T-cell (primary cell): ENCODE measurements around the gene FHL3. TPM values are rescaled to one million over a fixed set of nuclear protein-coding genes. Genes with fewer than 3 reads are reported as not detected.

Experiments used
- ATAC-seq, 4 experiments: fragments of 200-7000 bp in 3 of 4; fragments of 150-1000 bp in 1 of 4; cut with Tn5 transposase; replicated peaks in 1 of 4; 1 replicate in 3 of 4; 2 replicates in 1 of 4; pipeline ENCODE4 v1.10.0; 2021; ENCODE audit warnings: moderate library complexity in 3 of 4, mild to moderate bottlenecking in 2 of 4, moderate number of reproducible peaks in 1 of 4
- CTCF ChIA-PET, 2 donors: fragments of 300-600 bp; sonication (Branson Sonifier 250); formaldehyde crosslinking; loops; one replicate each; lab custom pipeline; 2022; ENCODE audit warnings: antibody characterized with exemption in 2 of 2; lab: Charles Lee
- POLR2A ChIA-PET, 2 donors: fragments of 300-600 bp; sonication (Branson Sonifier 250); formaldehyde crosslinking; loops; one replicate each; lab custom pipeline; 2022; ENCODE audit warnings: antibody characterized with exemption in 2 of 2; lab: Charles Lee
- DNase-seq, 35 experiments: peaks; one replicate each; pipeline versions ENCODE4 v3.0.0 to v3.0.0-alpha.2; 2013 to 2023
- H3K27ac ChIP-seq: one replicate; pipeline ENCODE4 v1.5.1; 2013; ENCODE audit warnings: low read length
- H3K27me3 ChIP-seq, 2 experiments: replicated peaks in 1 of 2; 1 replicate in 1 of 2; 2 replicates in 1 of 2; pipeline versions ENCODE4 v1.6.1 to v1.7.0; 2013; ENCODE audit warnings: low read length in 1 of 2, mixed read lengths in 1 of 2; ENCODE audit not compliant: control insufficient read depth in 2 of 2, insufficient read depth in 2 of 2; ENCODE audit errors: extremely low read depth in 1 of 2
- H3K36me3 ChIP-seq, 2 donors: 1 replicate in 1 of 2; 2 replicates in 1 of 2; pipeline versions ENCODE4 v1.6.1 to v1.7.0; 2013; ENCODE audit warnings: low read length in 1 of 2; ENCODE audit not compliant: control insufficient read depth in 2 of 2, insufficient read depth in 1 of 2; ENCODE audit errors: extremely low read depth in 1 of 2
- H3K4me1 ChIP-seq, 2 experiments: 1 replicate in 1 of 2; 2 replicates in 1 of 2; pipeline versions ENCODE4 v1.6.1 to v1.7.0; 2013; ENCODE audit warnings: low read length in 2 of 2, mixed read lengths in 1 of 2; ENCODE audit not compliant: insufficient read depth in 2 of 2, control insufficient read depth in 1 of 2; ENCODE audit errors: extremely low read depth in 1 of 2
- H3K4me3 ChIP-seq, 2 donors: 1 replicate in 1 of 2; 2 replicates in 1 of 2; pipeline versions ENCODE4 v1.5.1 to v1.7.0; 2013; ENCODE audit warnings: mild to moderate bottlenecking in 2 of 2, low read length in 1 of 2, moderate library complexity in 1 of 2; ENCODE audit not compliant: control insufficient read depth in 1 of 2; ENCODE audit errors: extremely low read depth in 1 of 2
- H3K9me3 ChIP-seq: 2 replicates; pipeline ENCODE4 v1.7.0; 2013
- H3K27ac Mint-ChIP-seq, 2 donors: one replicate each; pipeline ENCODE4 v1.8.0; 2020 to 2021; ENCODE audit warnings: mild to moderate bottlenecking in 2 of 2, mixed read lengths in 2 of 2
- H3K27me3 Mint-ChIP-seq, 2 donors: one replicate each; pipeline ENCODE4 v1.8.0; 2021 to 2022; ENCODE audit warnings: mixed read lengths in 2 of 2
- H3K36me3 Mint-ChIP-seq: one replicate; pipeline ENCODE4 v1.8.0; 2021; ENCODE audit warnings: mixed read lengths
- H3K4me1 Mint-ChIP-seq, 3 donors: one replicate each; pipeline ENCODE4 v1.8.0; 2020 to 2022; ENCODE audit warnings: mixed read lengths in 3 of 3, mild to moderate bottlenecking in 1 of 3
- H3K4me3 Mint-ChIP-seq, 3 donors: one replicate each; pipeline ENCODE4 v1.8.0; 2020 to 2022; ENCODE audit warnings: mild to moderate bottlenecking in 3 of 3, mixed read lengths in 3 of 3, moderate library complexity in 3 of 3
- H3K9me3 Mint-ChIP-seq, 3 donors: one replicate each; pipeline ENCODE4 v1.8.0; 2020 to 2022; ENCODE audit warnings: mixed read lengths in 3 of 3
- WGBS: methylation state at CpG from one replicate; pipeline ENCODE4 v1.1.5; 2013; ENCODE audit warnings: missing lambda C conversion rate; ENCODE audit not compliant: insufficient coverage; 5-methylcytosine and 5-hydroxymethylcytosine counted together
- total RNA-seq, 35 experiments: library from RNA in 6 of 35; stranded (reverse) in 6 of 35; fragments of 120-200 nt in 1 of 35; gene quantifications; one replicate each; pipeline versions ENCODE4 v1.2.1 to v1.2.4 and lab custom pipeline; 2013 to 2026

Gene FHL3
- total RNA-seq, 5 donors from 2014 or later (not counting 1 experiment from before 2014, with no cell fraction given): 4.1 to 19.3 (median 8.1) TPM

DNA sequence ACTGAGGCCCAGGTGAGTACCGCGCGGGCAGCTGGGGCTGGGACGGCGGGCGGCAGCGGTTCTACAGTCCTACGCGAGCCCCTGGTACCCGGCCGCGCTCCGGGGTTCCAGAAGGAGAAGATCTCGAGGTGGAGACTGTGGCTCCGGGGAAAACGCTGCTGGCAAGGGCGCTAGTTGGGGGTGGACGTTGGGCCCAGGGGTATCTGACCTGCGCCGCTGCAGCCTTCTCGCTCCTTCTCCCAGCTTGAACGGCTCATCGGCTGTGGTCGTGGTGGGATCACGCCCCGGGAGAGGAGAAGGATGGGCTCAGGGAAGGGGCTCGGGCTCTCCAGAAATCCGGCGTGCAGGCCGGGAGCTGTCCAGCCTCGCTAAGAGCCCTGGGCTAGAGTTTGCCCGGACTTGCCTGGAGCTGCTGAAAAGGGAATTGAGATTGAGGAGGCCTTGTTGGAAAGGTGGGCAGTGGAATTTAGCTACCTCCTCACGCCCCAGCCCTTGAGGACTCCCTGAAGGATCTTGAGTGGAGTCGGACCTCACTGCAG lies 42.4 kb upstream of the FHL3 start:
- H3K4me1 Mint-ChIP-seq: peaks cover 13 to 21% (median 20%) of the 10 kb centered on the region in 3 donors
- ATAC-seq (no peak), DNase-seq (no peak)
- Histone ChIP-seq H3K9me3 (no peaks in the 10 kb centered on the region), H3K4me3 (peak overlapping the region in 1 of 2 donors; percentile 43), H3K27ac (no peak overlapping the region), H3K36me3 (no peaks in the 10 kb centered on the region), H3K27me3 (peaks cover 10 to 48% of the 10 kb centered on the region in 2 experiments), H3K4me1 (peaks cover 2 to 28% of the 10 kb centered on the region in 2 experiments)
- POLR2A ChIA-PET: no interaction called here
- H3K9me3 Mint-ChIP-seq: no peaks in the 10 kb centered on the region
- H3K27me3 Mint-ChIP-seq: peaks cover 16 to 23% of the 10 kb centered on the region in 2 donors
- H3K4me3 Mint-ChIP-seq: peak overlapping the region; percentile 73 to 79 (median 78)
- H3K27ac Mint-ChIP-seq: no peak overlapping the region
- WGBS: 45% methylated on average over 25 of the region's 34 CpGs
- CTCF ChIA-PET: no interaction called here
- no peaks in the 10 kb centered on the region for H3K36me3 Mint-ChIP-seq

DNA sequence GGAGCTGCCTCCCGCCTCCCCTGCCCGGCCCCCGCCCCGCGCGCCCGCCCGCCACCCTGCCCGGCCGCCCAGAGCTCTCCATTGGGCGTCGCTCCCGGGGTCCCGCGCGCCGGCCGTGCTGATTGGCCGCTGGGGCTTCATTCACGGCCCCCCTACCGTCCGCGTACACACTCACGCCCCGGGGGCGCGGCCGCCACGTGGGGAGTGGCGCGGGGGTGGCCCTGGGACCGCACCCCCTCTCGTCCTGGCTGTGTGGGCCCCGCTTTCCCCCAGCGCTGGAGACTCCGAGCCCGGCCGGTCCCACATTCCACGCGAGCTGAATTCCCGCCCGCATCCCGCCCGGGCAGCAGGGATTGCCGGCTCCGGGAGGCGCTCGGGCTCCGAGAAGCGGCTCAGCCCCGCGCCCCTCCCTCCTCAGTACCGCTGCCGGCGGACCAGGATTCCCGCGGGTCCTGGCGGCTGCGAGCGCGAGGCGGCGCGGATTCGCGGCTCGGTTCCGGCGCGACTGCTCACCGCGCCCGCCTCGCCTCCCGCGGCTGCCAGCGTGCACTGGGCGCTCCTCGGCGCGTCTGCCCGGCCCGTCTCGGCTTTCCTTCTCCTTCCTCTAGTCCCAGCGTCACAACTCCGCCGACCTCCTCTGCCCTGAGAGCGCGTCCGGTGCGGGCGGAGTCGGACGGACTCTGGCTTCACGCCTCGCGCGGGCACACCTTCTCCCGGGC lies 41.7 kb upstream of the FHL3 start:
- H3K4me1 ChIP-seq: peaks cover 2 to 26% of the 10 kb centered on the region in 2 experiments
- H3K36me3 Mint-ChIP-seq: no peaks in the 10 kb centered on the region
- H3K27ac Mint-ChIP-seq: no peak overlapping the region
- H3K9me3 ChIP-seq: no peaks in the 10 kb centered on the region
- WGBS: under 1% methylated on average over 99 of the region's 99 CpGs
- peaks cover 10 to 20% (median 18%) of the 10 kb centered on the region in 3 donors for H3K4me1 Mint-ChIP-seq
- H3K27me3 Mint-ChIP-seq: peaks cover 22 to 30% of the 10 kb centered on the region in 2 donors
- ATAC-seq (peak; percentile 86 to 89 (median 89)), DNase-seq (peak in 32 of 35 experiments; percentile 25 to 82 (median 53))
- H3K27ac ChIP-seq: no peak overlapping the region
- no peaks in the 10 kb centered on the region for H3K36me3 ChIP-seq
- H3K27me3 ChIP-seq: peaks cover 10 to 54% of the 10 kb centered on the region in 2 experiments
- peak overlapping the region; percentile 73 to 79 (median 78) for H3K4me3 Mint-ChIP-seq
- ChIA-PET CTCF (no interaction called here), POLR2A (interaction anchor here (0.6 to 0.9 kb wide), 2 partner anchors 357 to 493 kb away, joined by 3 read pairs; partner anchors contain the start of gene SNIP1 (in 1 of the 2))
- no peaks in the 10 kb centered on the region for H3K9me3 Mint-ChIP-seq
- H3K4me3 ChIP-seq: peak overlapping the region; percentile 43 to 56

DNA sequence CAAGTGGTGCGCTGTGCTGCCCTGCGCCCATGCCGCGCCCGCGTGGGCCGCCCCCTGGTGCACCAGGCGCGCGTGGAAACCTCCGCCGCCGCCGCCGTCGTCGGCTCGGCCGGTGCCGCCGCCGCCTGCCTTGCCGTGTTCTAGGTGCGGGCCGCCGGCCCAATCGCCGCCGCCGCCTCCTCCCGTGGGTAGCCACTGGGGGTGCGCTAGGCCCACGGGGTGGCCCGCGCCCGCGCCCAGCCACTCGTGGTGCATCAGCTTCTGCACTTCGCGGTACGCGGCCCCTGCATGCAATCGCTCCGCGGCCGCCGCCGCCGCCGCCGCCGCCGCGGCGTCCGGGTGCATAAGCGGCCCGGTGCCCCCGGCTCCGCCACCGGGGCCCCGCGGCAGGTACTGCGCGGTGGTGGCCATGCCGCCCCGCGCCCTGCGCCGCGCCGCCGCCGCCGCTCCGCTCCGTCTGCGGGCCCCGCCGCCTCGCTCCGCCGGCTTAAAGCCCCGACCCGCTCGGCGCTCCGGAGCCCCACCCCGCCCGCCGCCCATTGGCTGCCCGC lies 41.1 kb upstream of the FHL3 start, which contains the start of gene POU3F1:
Gene POU3F1 (minus strand): TSS at position 461 of the 551 bp plus-strand sequence. CDS start 50 bp downstream, at position 411.
- Histone ChIP-seq H3K27me3 (peaks cover 10 to 56% of the 10 kb centered on the region in 2 experiments), H3K9me3 (no peaks in the 10 kb centered on the region), H3K4me1 (peaks cover 2 to 26% of the 10 kb centered on the region in 2 experiments), H3K27ac (no peak within 1 kb of the TSS), H3K4me3 (peak within 1 kb of the TSS; percentile 43 to 56), H3K36me3 (no peaks in the 10 kb centered on the region)
- DNase-seq (peak in 9 of 35 experiments; percentile 10 to 58 (median 31)), ATAC-seq (peak; percentile 16 to 24 (median 18))
- no peaks in the 10 kb centered on the region for H3K36me3 Mint-ChIP-seq
- peaks cover 10 to 20% (median 18%) of the 10 kb centered on the region in 3 donors for H3K4me1 Mint-ChIP-seq
- ChIA-PET POLR2A (interaction anchor here in 1 of 2 donors (0.9 kb wide), 1 partner anchor 492 kb away, joined by 3 read pairs; the partner anchor contains the start of gene SNIP1), CTCF (interaction anchor here in 1 of 2 donors (0.7 kb wide), 1 partner anchor 13 kb away, joined by 3 read pairs; no protein-coding TSS in a partner anchor)
- no peak within 1 kb of the TSS for H3K27ac Mint-ChIP-seq
- peaks cover 28 to 36% of the 10 kb centered on the region in 2 donors for H3K27me3 Mint-ChIP-seq
- under 1% methylated on average over 92 of the region's 92 CpGs for WGBS
- peak within 1 kb of the TSS; percentile 73 to 79 (median 78) for H3K4me3 Mint-ChIP-seq
- H3K9me3 Mint-ChIP-seq: no peaks in the 10 kb centered on the region

DNA sequence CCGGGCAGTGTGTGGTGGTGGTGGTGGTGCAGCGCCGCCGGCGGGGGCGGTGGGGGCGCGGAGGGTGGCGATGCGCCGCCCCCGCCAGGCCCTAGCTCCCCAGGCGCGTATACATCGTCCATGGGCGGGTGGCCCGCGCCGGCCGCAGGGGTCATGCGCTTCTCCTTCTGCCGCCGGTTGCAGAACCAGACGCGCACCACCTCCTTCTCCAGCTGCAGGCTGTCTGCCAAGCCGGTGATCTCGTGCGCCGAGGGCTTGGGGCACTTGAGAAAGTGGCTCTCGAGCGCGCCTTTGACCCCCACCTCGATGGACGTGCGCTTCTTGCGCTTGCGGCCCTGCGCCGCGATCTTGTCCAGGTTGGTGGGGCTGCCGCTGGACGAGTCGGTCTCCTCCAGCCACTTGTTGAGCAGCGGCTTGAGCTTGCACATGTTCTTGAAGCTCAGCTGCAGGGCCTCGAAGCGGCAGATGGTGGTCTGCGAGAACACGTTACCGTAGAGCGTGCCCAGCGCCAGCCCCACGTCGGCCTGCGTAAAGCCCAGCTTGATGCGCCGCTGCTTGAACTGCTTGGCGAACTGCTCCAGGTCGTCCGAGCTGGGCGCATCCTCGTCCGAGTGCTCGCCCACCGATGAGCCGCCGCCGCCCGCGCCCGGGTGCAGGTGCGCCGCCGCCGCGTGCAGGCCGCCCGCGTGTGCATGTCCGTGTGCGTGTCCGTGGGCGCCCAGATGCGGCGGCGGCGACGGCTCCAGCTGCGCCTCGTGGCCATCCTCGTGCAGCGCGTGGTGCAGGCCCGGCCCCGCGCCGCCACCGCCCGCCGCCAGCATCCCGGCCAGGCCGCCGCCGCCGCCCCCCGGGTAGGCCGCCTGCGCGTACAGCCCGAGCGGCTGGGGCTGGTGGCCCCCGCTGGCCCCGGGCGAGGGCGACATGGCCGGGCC lies 40.4 kb upstream of the FHL3 start:
- peaks cover 10 to 20% (median 18%) of the 10 kb centered on the region in 3 donors for H3K4me1 Mint-ChIP-seq
- ATAC-seq: no peak
- no peak overlapping the region for H3K27ac ChIP-seq
- H3K4me3 ChIP-seq: peak overlapping the region; percentile 10 to 29
- H3K4me3 Mint-ChIP-seq: peak overlapping the region; percentile 25 to 62 (median 54)
- no peaks in the 10 kb centered on the region for H3K36me3 ChIP-seq
- peaks cover 2 to 26% of the 10 kb centered on the region in 2 experiments for H3K4me1 ChIP-seq
- no peaks in the 10 kb centered on the region for H3K9me3 Mint-ChIP-seq
- peak in 2 of 35 experiments; percentile 21 to 24 for DNase-seq
- ChIA-PET POLR2A (interaction anchor here in 1 of 2 donors (0.9 kb wide), 1 partner anchor 492 kb away, joined by 3 read pairs; the partner anchor contains the start of gene SNIP1), CTCF (interaction anchor here in 1 of 2 donors (0.7 kb wide), 1 partner anchor 12 kb away, joined by 3 read pairs; no protein-coding TSS in a partner anchor)
- no peaks in the 10 kb centered on the region for H3K9me3 ChIP-seq
- H3K27me3 ChIP-seq: peaks cover 10 to 55% of the 10 kb centered on the region in 2 experiments
- H3K27ac Mint-ChIP-seq: no peak overlapping the region
- H3K36me3 Mint-ChIP-seq: no peaks in the 10 kb centered on the region
- 5% methylated on average over 110 of the region's 115 CpGs for WGBS
- peaks cover 36 to 43% of the 10 kb centered on the region in 2 donors for H3K27me3 Mint-ChIP-seq

DNA sequence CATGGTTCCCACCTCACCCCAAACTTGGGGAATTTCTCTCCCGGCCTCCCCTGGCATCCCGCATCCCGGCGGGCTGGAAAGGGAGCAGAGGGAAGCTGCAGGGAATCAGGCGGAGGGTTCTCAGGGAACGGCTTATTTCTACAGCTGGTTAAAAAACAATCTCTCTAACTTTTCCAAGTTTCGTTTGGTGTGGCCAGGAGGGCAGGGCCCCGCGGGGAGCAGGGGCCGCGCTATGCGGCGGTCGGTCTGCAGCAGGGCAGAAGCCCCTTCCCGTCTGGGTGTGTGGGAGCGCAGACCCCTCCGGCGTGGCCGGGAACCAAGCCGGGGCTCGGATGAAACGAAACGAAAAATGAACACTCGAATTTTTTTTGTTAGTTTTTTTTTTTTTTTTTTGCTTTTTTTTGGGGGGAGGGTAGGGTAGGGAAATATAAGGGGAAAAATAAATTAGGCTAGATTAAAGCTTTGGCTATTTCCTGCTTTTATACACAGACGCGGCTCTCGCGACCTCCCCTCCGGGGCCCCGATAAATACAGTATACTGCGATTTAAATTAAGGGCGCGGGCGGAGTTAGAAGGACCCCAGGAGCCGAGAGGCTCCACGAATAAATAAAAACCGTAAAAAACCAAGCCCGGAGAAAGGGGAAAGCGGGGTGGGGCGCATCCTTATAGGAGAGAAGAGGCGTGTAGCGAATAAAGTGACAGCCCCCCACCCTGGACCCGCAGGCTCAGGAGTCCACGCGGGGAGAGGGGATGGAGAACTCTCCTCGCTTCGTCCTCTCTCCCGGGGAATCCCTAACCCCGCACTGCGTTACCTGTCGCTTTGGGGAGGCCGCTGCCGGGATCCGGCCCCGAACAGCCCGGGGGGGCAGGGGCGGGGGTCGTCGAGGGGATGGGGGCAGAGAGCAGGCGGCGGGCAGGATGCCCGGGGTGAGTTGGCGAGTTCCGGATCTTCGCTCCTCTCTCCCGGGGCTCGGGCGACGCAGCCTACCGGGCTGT lies 39.2 kb upstream of the FHL3 start:
- WGBS: 4% methylated on average over 39 of the region's 70 CpGs
- Mint-ChIP-seq H3K27ac (no peak overlapping the region), H3K4me1 (peaks cover 10 to 20% (median 18%) of the 10 kb centered on the region in 3 donors), H3K9me3 (no peaks in the 10 kb centered on the region), H3K27me3 (peaks cover 46 to 54% of the 10 kb centered on the region in 2 donors), H3K36me3 (no peaks in the 10 kb centered on the region), H3K4me3 (peak overlapping the region; percentile 59 to 81 (median 71))
- CTCF ChIA-PET: interaction anchor here (0.6 to 0.7 kb wide), 3 partner anchors 14 to 135 kb away, joined by 3 to 6 read pairs (median 3); no protein-coding TSS in a partner anchor
- peaks cover 2 to 26% of the 10 kb centered on the region in 2 experiments for H3K4me1 ChIP-seq
- POLR2A ChIA-PET: interaction anchor here in 1 of 2 donors (0.7 kb wide), 1 partner anchor 606 kb away, joined by 7 read pairs; no protein-coding TSS in a partner anchor
- DNase-seq (peak in 1 of 35 experiments; percentile 18), ATAC-seq (no peak)
- H3K27ac ChIP-seq: no peak overlapping the region
- peaks cover 10 to 62% of the 10 kb centered on the region in 2 experiments for H3K27me3 ChIP-seq
- H3K36me3 ChIP-seq: no peaks in the 10 kb centered on the region
- no peaks in the 10 kb centered on the region for H3K9me3 ChIP-seq
- peak overlapping the region; percentile 32 to 50 for H3K4me3 ChIP-seq
